ENCODE results near the gene ENAH. TPM values are rescaled to one million over a fixed set of nuclear protein-coding genes. Genes with fewer than 3 reads are reported as not detected.

Gene ENAH
- total RNA-seq, 1 experiment from 2014 or later: 100 TPM

GRCh38 chr1:225539069-225539468 lies 113.9 kb downstream of the ENAH start:
- ChIA-PET CTCF (interaction anchor here (1.0 kb wide), 1 partner anchor 16 kb away, joined by 3 read pairs; no protein-coding TSS in a partner anchor), POLR2A (no interaction called here), RAD21 (ENCODE audit: low non-redundant PET in 1 of 2, low total read pairs in 2 of 2, uncharacterized antibody in 2 of 2, unreplicated experiment in 2 of 2) (no interaction called here)
- no peaks in the 10 kb centered on the region for H3K27me3 ChIP-seq (ENCODE audit: insufficient read depth, low read length)
- 0 out of 2 replicates have a peak, but pooled peaks cover 9% of the 10 kb centered on the region for H4K20me1 ChIP-seq (ENCODE audit: insufficient read depth)
- no peak overlapping the region for H2AFZ ChIP-seq (ENCODE audit: low read depth, low read length, poor library complexity, severe bottlenecking)
- intact Hi-C loops (cut with micrococcal nuclease): no loop called here
- no peak for DNase-seq (ENCODE audit: low read depth, low spot score)
- H3K9me2 ChIP-seq (ENCODE audit: insufficient read depth): no peaks in the 10 kb centered on the region
- no peak overlapping the region for H3K27ac ChIP-seq (ENCODE audit: low read depth, low read length)
- H3K4me1 ChIP-seq (ENCODE audit: control insufficient read depth in 1 of 2, insufficient read depth in 2 of 2, low read length in 2 of 2): peaks cover 0 to 8% of the 10 kb centered on the region in 2 experiments; a peak in 1 of 4 replicates
- H3K9ac ChIP-seq (ENCODE audit: low read length): no peak overlapping the region
- no peak overlapping the region for H3K4me3 ChIP-seq (replicated peaks in 1 of 2; ENCODE audit: low read depth in 1 of 2, low read length in 2 of 2)
- H3K9me3 ChIP-seq (ENCODE audit: control insufficient read depth in 1 of 2, insufficient read depth in 1 of 2, low read depth in 1 of 2, low read length in 2 of 2): no peaks in the 10 kb centered on the region
- BruUV-seq (replicated peaks): no TSS peak
- no peak overlapping the region for H3K4me2 ChIP-seq (ENCODE audit: low read length)
- no peaks in the 10 kb centered on the region for H3K36me3 ChIP-seq (ENCODE audit: control insufficient read depth in 1 of 2, insufficient read depth in 2 of 2, low read length in 2 of 2)
- TF ChIP-seq POLR2A (IDR thresholded peaks at IDR 0.05; ENCODE audit: borderline replicate concordance, extremely low read depth, insufficient read depth, insufficient read length): no peak
- TF ChIP-seq TCF7L2 (IDR thresholded peaks at IDR 0.05; ENCODE audit: borderline replicate concordance, extremely low read depth, insufficient read depth, insufficient read length): no peak
- TF ChIP-seq SP1 (IDR thresholded peaks at IDR 0.05; ENCODE audit: low read depth): no peak
- peaks cover 49% of the 10 kb centered on the region for H3K79me2 ChIP-seq (ENCODE audit: insufficient read depth, low read length)
- ATAC-seq: no peak

GRCh38 chr1:225537554-225538251 lies 115.2 kb downstream of the ENAH start:
- Histone ChIP-seq H3K27me3 (ENCODE audit: insufficient read depth, low read length) (no peaks in the 10 kb centered on the region), H3K27ac (ENCODE audit: low read depth, low read length) (no peak overlapping the region), H3K4me3 (replicated peaks in 1 of 2; ENCODE audit: low read depth in 1 of 2, low read length in 2 of 2) (no peak overlapping the region), H3K9me2 (ENCODE audit: insufficient read depth) (no peaks in the 10 kb centered on the region), H3K4me2 (ENCODE audit: low read length) (no peak overlapping the region), H3K9me3 (ENCODE audit: control insufficient read depth in 1 of 2, insufficient read depth in 1 of 2, low read depth in 1 of 2, low read length in 2 of 2) (no peaks in the 10 kb centered on the region), H3K4me1 (ENCODE audit: control insufficient read depth in 1 of 2, insufficient read depth in 2 of 2, low read length in 2 of 2) (peaks cover 0 to 8% of the 10 kb centered on the region in 2 experiments; a peak in 1 of 4 replicates), H2AFZ (ENCODE audit: low read depth, low read length, poor library complexity, severe bottlenecking) (no peak overlapping the region), H3K36me3 (ENCODE audit: control insufficient read depth in 1 of 2, insufficient read depth in 2 of 2, low read length in 2 of 2) (no peaks in the 10 kb centered on the region), H4K20me1 (ENCODE audit: insufficient read depth) (0 out of 2 replicates have a peak, but pooled peaks cover 9% of the 10 kb centered on the region), H3K9ac (ENCODE audit: low read length) (no peak overlapping the region), H3K79me2 (ENCODE audit: insufficient read depth, low read length) (peaks cover 55% of the 10 kb centered on the region)
- no TSS peak for BruUV-seq (replicated peaks)
- ChIA-PET POLR2A (no interaction called here), RAD21 (ENCODE audit: low non-redundant PET in 1 of 2, low total read pairs in 2 of 2, uncharacterized antibody in 2 of 2, unreplicated experiment in 2 of 2) (no interaction called here), CTCF (no interaction called here)
- DNase-seq (ENCODE audit: low read depth, low spot score) (no peak), ATAC-seq (no peak)
- TF ChIP-seq EGR1 (IDR thresholded peaks at IDR 0.05; ENCODE audit: low read depth) (no peak), POLR2A (IDR thresholded peaks at IDR 0.05; ENCODE audit: borderline replicate concordance, extremely low read depth, insufficient read depth, insufficient read length) (no peak), REST (IDR thresholded peaks at IDR 0.05; ENCODE audit: low read depth) (no peak), MAX (IDR thresholded peaks at IDR 0.05) (no peak), ZBTB33 (IDR thresholded peaks at IDR 0.05; ENCODE audit: extremely low read depth, insufficient replicate concordance, low read length) (no peak), RAD21 (IDR thresholded peaks at IDR 0.05; ENCODE audit: low read depth) (no peak), FOSL1 (IDR thresholded peaks at IDR 0.05; ENCODE audit: low read depth) (no peak), ZNF274 (IDR thresholded peaks at IDR 0.05; ENCODE audit: low read depth, low read length) (no peak)
- intact Hi-C loops (cut with micrococcal nuclease): no loop called here
